HG02623 (cell line): Measurements from ENCODE around the gene OR5A1.

Source experiments
- ATAC-seq: cut with Tn5 transposase; IDR thresholded peaks from one replicate; pipeline ENCODE4 v1.9.1; 2021; ENCODE audit warnings: moderate library complexity; ENCODE audit not compliant: unreplicated experiment

Gene OR5A1

DNA sequence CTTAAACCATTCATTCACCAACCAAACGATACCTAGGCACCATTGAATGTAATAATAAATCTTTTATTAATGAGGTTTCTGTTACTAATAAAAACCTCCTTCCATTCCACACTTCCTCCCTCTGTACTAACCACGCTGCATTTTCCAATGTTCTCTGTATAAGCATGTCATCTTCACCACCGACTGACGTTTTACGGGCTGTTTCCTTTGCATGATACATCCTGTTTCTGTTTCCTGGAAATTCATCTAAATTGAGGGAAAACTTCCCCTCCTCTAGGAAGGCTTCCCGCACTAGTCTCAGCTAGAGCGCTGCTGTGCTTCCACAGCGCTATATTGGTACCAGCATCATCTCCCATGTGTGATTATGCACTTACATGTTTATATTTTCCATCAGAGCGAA, 38.9 kb downstream of the OR5A1 start:
- ATAC-seq: no peak

DNA sequence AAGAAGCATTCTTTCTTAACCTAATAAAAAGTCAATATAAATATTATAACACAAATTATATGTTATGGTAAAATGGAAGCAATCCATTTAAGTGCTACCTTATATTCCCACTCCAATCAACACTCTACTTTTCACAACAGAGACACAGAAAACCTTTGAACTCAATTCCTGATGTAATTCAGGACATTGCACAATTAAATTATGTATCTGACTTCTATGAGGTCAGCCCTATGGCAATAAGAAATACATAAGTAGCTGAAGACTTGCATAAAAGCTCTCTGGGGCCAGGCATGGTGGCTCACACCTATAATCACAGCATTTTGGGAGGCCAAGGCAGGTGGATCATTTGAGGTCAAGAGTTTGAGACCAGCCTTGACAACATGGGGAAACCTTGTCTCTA, 43.6 kb downstream of the OR5A1 start:
- ATAC-seq: no peak

DNA sequence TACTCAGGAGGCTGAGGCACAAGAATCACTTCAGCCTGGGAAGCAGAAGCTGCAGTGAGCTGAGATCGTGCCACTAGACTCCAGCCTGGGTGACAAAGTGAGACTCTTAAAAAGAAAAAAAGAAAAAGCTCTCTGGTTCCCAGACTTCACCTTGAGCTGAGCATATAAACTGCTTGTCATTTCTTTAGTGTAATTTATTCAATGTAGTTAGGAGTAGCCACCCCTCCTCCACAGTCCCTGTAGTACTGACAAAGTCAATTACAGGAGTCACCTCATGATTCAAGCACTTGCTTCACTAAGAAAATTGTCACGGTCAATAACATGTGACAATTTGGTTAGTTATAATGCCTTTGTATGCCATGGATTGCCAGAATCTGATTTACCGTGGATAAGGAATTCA, 44.1 kb downstream of the OR5A1 start:
- ATAC-seq: no peak
